ENCODE results near the gene NHERF1. TPM values are rescaled to one million over a fixed set of nuclear protein-coding genes. Genes with fewer than 3 reads are reported as not detected.

Gene NHERF1
- total and polyA plus RNA-seq, 2 of the 13 experiments (the other 11 are each of a cell fraction or from before 2014, with no cell fraction given) = 169 to 269 TPM

- TF ChIP-seq POGZ (CRISPR knock-in tag; IDR thresholded peaks at IDR 0.05) (peak; percentile 31; the same call in 1 of the 2 replicates), ZNF343 (CRISPR knock-in tag; IDR thresholded peaks at IDR 0.05) (no peak), ZNF10 (CRISPR knock-in tag; IDR thresholded peaks at IDR 0.05; ENCODE audit: borderline replicate concordance, low read depth) (no peak), ZNF337 (CRISPR knock-in tag; IDR thresholded peaks at IDR 0.05; ENCODE audit: borderline replicate concordance, low read depth) (no peak), SIN3A (IDR thresholded peaks at IDR 0.05; ENCODE audit: borderline replicate concordance, low read depth, low read length) (peak; percentile 94), PAF1 (CRISPR knock-in tag; IDR thresholded peaks at IDR 0.05) (no peak), CCDC6 (CRISPR knock-in tag; IDR thresholded peaks at IDR 0.05) (peak; percentile 20; the same call in 1 of the 2 replicates), NFYC (CRISPR knock-in tag; IDR thresholded peaks at IDR 0.05) (peak; percentile 45; the same call in 1 of the 2 replicates), ZUFSP (CRISPR knock-in tag; IDR thresholded peaks at IDR 0.05; ENCODE audit: borderline replicate concordance) (no peak), ARNT2 (CRISPR knock-in tag; IDR thresholded peaks at IDR 0.05; ENCODE audit: low read depth) (peak; percentile 71; the same call in 1 of the 2 replicates), ATF7 (IDR thresholded peaks at IDR 0.05) (no peak), ATF7 (CRISPR knock-in tag; IDR thresholded peaks at IDR 0.05) (no peak), TGIF2 (CRISPR knock-in tag; IDR thresholded peaks at IDR 0.05) (peak; percentile 88), ZNF235 (CRISPR knock-in tag; IDR thresholded peaks at IDR 0.05; ENCODE audit: borderline replicate concordance) (no peak), AKNA (CRISPR knock-in tag; IDR thresholded peaks at IDR 0.05; ENCODE audit: borderline replicate concordance) (peak; percentile 82; the same call in 1 of the 2 replicates), MTF1 (CRISPR knock-in tag; IDR thresholded peaks at IDR 0.05) (no peak), TRIM24 (CRISPR knock-in tag; IDR thresholded peaks at IDR 0.05) (peak; percentile 59; the same call in 1 of the 2 replicates), AHR (CRISPR knock-in tag; IDR thresholded peaks at IDR 0.05) (peak; percentile 43; the same call in 1 of the 2 replicates)
- TF ChIP-seq, protein P1, sequence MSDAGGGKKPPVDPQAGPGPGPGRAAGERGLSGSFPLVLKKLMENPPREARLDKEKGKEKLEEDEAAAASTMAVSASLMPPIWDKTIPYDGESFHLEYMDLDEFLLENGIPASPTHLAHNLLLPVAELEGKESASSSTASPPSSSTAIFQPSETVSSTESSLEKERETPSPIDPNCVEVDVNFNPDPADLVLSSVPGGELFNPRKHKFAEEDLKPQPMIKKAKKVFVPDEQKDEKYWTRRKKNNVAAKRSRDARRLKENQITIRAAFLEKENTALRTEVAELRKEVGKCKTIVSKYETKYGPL (CRISPR knock-in tag; IDR thresholded peaks at IDR 0.05) = peak; percentile 70; the same call in 1 of the 2 replicates
- TF ChIP-seq, protein P2, sequence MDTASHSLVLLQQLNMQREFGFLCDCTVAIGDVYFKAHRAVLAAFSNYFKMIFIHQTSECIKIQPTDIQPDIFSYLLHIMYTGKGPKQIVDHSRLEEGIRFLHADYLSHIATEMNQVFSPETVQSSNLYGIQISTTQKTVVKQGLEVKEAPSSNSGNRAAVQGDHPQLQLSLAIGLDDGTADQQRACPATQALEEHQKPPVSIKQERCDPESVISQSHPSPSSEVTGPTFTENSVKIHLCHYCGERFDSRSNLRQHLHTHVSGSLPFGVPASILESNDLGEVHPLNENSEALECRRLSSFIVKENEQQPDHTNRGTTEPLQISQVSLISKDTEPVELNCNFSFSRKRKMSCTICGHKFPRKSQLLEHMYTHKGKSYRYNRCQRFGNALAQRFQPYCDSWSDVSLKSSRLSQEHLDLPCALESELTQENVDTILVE (CRISPR knock-in tag; IDR thresholded peaks at IDR 0.05) = no peak; the same call in 1 of the 2 replicates
These were observed 2.1 kb downstream of the NHERF1 start (continued) for GRCh38 chr17:74750327-74751069.
